ENCODE data around the gene GIT1.

- TF ChIP-seq EP300 (IDR thresholded peaks at IDR 0.05), result no peak
- TF ChIP-seq CTCF (IDR thresholded peaks at IDR 0.05), result no peak
- TF ChIP-seq POLR2A (IDR thresholded peaks at IDR 0.05), result no peak
- no peak for TF ChIP-seq POLR2AphosphoS5 (IDR thresholded peaks at IDR 0.05)
These were observed 29.8 kb upstream of the GIT1 start for GRCh38 chr17:29619251-29619650.

Measured in stomach (tissue), 4 donors.